GM20000 (cell line): ENCODE results near the gene MGA.

Experiments
- DNase-seq: peaks from one replicate; pipeline ENCODE4 v3.0.0; 2012; ENCODE audit warnings: low spot score
- CTCF ChIP-seq: IDR thresholded peaks from 2 replicates; pipeline ENCODE4 v1.5.1; 2012; ENCODE audit warnings: mild to moderate bottlenecking, control low read depth; ENCODE audit errors: extremely low read depth, missing control alignments

MGA gene

DNA sequence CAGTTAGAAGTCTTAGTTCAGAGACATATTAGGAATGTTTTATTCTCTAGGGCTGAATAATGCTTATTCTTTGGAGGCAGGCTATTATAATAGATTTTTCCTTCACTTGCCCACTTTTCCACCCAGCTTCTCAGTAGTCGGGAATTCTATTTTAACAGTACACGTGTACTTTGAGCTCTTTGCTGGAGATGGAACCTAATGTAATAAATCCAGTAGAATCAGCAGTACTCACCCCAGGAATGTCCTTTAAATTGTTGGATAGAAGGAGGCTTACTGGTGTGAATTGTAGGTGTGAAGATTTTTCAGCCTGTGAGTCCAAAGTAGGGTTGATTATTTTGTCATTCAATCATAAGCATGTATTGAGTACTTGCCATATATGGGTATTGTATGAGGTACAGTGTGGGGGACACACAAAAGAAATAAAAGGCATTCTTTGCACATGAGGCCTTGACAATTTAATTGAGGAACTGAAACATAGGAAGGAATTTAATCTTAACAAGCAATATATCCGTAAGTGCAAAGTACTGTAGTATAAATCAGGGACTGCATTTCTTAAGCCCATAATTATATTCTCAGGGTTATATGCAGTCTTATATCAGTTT, 29.5 kb upstream of the MGA start:
- DNase-seq, result no peak
- no peak for TF ChIP-seq CTCF

GRCh38 chr15:41631880-41632470, 28.2 kb upstream of the MGA start:
- no peak for DNase-seq
- TF ChIP-seq CTCF, result no peak

- DNase-seq, result no peak
- TF ChIP-seq CTCF, result no peak
Observed at GRCh38 chr15:41633609-41634008, 26.6 kb upstream of the MGA start.

GRCh38 chr15:41634072-41634626, 26.1 kb upstream of the MGA start:
- DNase-seq, result no peak

GRCh38 chr15:41637086-41637485, 23.1 kb upstream of the MGA start:
- TF ChIP-seq CTCF, result no peak

More at GRCh38 chr15:41634072-41634626, 26.1 kb upstream of the MGA start:
- no peak for TF ChIP-seq CTCF

DNA sequence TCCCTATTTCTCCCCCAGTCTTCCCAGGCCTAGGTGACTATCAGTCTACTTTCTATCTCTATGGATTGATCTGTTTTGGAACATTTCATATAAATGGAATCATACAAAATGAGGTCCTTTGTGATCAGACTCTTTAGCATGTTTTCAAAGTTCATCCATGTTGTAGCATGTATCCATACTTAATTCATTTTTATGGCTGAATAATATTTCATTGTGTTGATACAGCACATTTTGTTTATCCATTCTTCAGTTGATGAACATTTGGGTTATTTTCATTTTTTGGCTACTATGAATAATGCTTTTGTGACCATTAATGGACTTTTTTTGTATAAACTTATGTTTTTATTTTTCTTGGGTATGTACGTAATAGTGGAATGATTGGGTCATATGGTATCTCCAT, 19.2 kb upstream of the MGA start:
- no peak for TF ChIP-seq CTCF
- no peak for DNase-seq

More at GRCh38 chr15:41637086-41637485, 23.1 kb upstream of the MGA start:
- no peak for DNase-seq

GRCh38 chr15:41647262-41647661, 12.9 kb upstream of the MGA start:
- no peak for TF ChIP-seq CTCF

More at GRCh38 chr15:41647262-41647661, 12.9 kb upstream of the MGA start:
- no peak for DNase-seq
